AG04450 (cell line): ENCODE measurements around the gene ST6GALNAC3. TPM values are rescaled to one million over a fixed set of nuclear protein-coding genes. Genes with fewer than 3 reads are reported as not detected.

Source experiments
- CTCF ChIA-PET: fragments of 300-600, 350-600 bp; formaldehyde crosslinking; extraction: SDS; loops from one replicate; lab custom pipeline; 2022; ENCODE audit warnings: antibody characterized with exemption, inconsistent platforms; lab: Charles Lee
- POLR2A ChIA-PET: fragments of 350-600 bp; formaldehyde crosslinking; extraction: SDS; loops from one replicate; lab custom pipeline; 2021; ENCODE audit warnings: antibody characterized with exemption, inconsistent platforms; lab: Yijun Ruan, JAX
- DNase-seq: peaks from one replicate; pipeline ENCODE4 v3.0.0-alpha.2; 2011; ENCODE audit warnings: low read depth, low spot score
- H3K27ac ChIP-seq: one replicate; pipeline ENCODE4 v1.5.1; 2012; ENCODE audit warnings: low read depth, low read length, control low read depth
- H3K27me3 ChIP-seq: one replicate; pipeline ENCODE4 v1.6.0; 2012; ENCODE audit warnings: low read length; ENCODE audit not compliant: control insufficient read depth, insufficient read depth
- H3K4me3 ChIP-seq: 2 replicates; pipeline ENCODE4 v1.5.1; 2011; ENCODE audit warnings: mild to moderate bottlenecking, low read depth, low read length, control low read depth
- H3K9me3 ChIP-seq: 2 replicates; pipeline ENCODE4 v1.5.1; 2012; ENCODE audit warnings: low read length; ENCODE audit not compliant: control insufficient read depth, insufficient read depth
- CTCF ChIP-seq: IDR thresholded peaks from 2 replicates; pipeline ENCODE4 v1.5.1; 2011; ENCODE audit warnings: low read depth, low read length, control low read depth, inconsistent platforms
- polyA plus RNA-seq: library from polyadenylated mRNA; depleted of rRNA; stranded (reverse); fragments of >200 nt; gene quantifications from 2 replicates; pipeline ENCODE4 v1.2.3, GENCODE V29; 2011

ST6GALNAC3 gene
- polyA plus RNA-seq, 1 experiment = 2.1 TPM

- no peak for TF ChIP-seq CTCF
- ChIA-PET CTCF (no interaction called here), POLR2A (no interaction called here)
- H3K9me3 ChIP-seq = no peaks in the 10 kb centered on the region
- H3K27me3 ChIP-seq = no peaks in the 10 kb centered on the region
- DNase-seq = no peak
- no peak overlapping the region for H3K27ac ChIP-seq
- no peak overlapping the region for H3K4me3 ChIP-seq
Measured at GRCh38 chr1:76190749-76191424, 116.3 kb downstream of the ST6GALNAC3 start.

DNA sequence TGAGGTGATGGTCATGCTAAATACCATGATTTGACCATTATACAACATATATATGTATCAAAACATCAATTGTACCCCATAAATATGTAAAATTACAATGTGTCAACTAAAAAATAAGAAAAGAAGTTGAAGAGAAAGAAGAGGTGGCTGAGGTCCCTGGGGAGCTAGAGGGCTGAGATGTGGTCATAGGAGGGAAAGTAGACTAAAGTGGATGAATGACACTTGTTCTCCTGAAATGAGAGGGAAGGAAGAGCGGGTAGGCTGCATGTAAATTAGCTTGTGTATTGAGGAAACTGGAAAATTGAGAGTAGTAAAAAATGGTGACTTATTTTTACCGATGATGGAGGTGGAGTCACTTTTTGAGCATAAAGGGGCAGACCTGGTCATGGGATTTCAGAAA, 117.0 kb downstream of the ST6GALNAC3 start:
- TF ChIP-seq CTCF = no peak
- Histone ChIP-seq H3K27ac (no peak overlapping the region), H3K4me3 (no peak overlapping the region), H3K27me3 (no peaks in the 10 kb centered on the region), H3K9me3 (no peaks in the 10 kb centered on the region)
- ChIA-PET POLR2A (no interaction called here), CTCF (interaction anchor here (1.9 kb wide), 1 partner anchor 37 kb away, joined by 5 read pairs; no protein-coding TSS in a partner anchor)
- DNase-seq = no peak

GRCh38 chr1:76198452-76198851, 123.9 kb downstream of the ST6GALNAC3 start:
- DNase-seq = no peak
- no peaks in the 10 kb centered on the region for H3K9me3 ChIP-seq
- POLR2A ChIA-PET = no interaction called here
- CTCF ChIA-PET = no interaction called here
- no peak overlapping the region for H3K4me3 ChIP-seq
- no peak overlapping the region for H3K27ac ChIP-seq
- no peaks in the 10 kb centered on the region for H3K27me3 ChIP-seq
- TF ChIP-seq CTCF = no peak

DNA sequence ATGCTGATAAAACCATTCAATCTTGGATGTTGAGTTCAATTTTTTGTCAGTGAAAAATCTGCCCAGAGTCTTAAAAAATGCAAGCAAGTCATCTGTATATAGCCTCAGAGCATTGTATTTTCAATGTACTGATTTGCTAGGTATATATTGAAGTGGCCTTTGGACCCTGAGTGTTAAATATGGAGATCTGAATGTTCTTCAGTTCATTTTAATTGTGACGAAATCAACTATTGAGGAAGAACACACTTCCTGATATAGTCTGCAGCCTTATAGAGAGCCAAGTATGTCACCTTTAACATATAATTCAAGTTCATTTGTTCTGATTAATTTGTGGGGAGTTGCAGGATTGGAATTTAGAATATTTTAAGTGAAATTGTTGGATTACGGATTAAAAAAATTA, 128.1 kb downstream of the ST6GALNAC3 start:
- DNase-seq = no peak
- ChIA-PET CTCF (no interaction called here), POLR2A (no interaction called here)
- Histone ChIP-seq H3K27me3 (no peaks in the 10 kb centered on the region), H3K27ac (no peak overlapping the region), H3K4me3 (no peak overlapping the region), H3K9me3 (no peaks in the 10 kb centered on the region)
- no peak for TF ChIP-seq CTCF

DNA sequence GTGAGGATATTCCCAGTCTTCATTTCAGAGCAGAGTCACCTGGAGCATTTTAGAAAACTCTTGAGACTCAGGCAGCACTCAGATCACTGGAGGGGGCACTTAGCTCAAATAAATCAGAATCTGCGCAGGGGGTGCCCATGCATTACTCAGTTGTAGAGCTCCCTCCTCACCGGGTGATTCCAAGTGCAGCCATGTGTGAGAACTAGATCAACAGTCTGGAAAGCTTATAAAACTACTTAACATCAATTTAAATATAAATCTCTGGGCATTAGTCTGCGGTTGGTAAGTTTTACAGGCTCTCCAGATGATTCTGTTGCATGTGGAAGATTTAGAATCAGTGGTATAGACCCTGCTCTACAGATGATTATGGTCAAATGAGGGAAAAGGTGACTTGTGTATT, 128.6 kb downstream of the ST6GALNAC3 start:
- H3K4me3 ChIP-seq = no peak overlapping the region
- POLR2A ChIA-PET = no interaction called here
- CTCF ChIA-PET = no interaction called here
- no peak for DNase-seq
- TF ChIP-seq CTCF = no peak
- no peaks in the 10 kb centered on the region for H3K9me3 ChIP-seq
- no peaks in the 10 kb centered on the region for H3K27me3 ChIP-seq
- H3K27ac ChIP-seq = no peak overlapping the region
